NCI-H2171 (cell line): Measurements from ENCODE around the gene TYROBP.

ENCODE experiments used
- DNase-seq: peaks from one replicate; lab custom pipeline; 2025; lab: John Stamatoyannopoulos, UW

Gene TYROBP

DNA sequence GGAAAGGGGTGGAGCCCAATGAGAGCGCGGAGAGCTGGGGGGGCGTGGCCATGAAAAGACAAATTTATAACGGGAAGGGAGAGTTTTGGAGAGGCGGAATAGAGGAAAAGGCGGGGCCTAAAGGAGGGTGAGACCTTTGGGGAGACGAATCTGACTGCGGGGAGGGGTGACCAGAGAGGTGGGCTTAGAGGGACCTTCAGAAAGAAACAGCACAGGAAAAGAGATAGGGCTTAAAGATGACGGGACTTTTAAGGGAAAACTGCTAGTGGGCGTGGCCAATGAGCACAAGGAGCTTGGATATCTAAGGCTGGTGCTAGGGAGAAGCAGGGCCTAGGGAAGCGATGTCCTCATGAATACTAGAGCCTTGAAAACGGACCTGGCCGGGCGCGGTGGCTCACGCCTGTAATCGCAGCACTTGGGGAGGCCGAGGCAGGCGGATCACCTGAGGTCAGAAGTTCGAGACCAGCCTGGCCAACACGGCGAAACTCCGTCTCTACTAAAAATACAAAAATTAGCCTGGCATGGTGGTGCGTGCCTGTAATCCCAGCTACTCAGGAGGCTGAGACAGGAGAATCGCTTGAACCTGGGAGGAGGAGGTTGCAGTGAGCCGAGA is 37.9 kb downstream of the TYROBP start:
- DNase-seq, result peak; percentile 85

- DNase-seq, result peak; percentile 94
These were observed 38.6 kb downstream of the TYROBP start for GRCh38 chr19:35869327-35870123.

DNA sequence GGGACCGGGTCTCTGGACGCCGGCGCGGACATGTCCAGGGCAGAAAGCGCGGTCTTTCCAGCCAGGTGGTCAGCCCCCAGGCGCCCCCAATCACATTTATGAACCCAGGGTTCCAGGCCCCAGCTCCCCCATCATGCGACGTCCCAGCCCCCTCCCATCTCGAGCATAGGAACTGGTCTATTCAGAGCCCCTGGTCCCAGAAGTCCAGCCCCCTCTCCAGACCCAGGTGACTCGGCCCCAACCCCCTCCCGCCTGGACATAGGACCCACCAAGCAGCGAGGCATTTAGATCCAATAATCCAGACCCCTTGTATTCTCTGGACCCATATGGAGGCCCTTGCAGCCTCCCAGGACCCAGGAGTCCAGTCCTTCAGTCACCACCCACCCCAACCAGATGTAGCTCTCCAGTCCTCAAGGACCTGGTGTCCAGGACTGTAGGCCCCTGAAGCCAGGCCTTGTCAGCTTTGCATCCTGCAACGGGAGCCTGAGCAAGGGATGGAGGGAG is 39.2 kb downstream of the TYROBP start:
- no peak for DNase-seq

DNA sequence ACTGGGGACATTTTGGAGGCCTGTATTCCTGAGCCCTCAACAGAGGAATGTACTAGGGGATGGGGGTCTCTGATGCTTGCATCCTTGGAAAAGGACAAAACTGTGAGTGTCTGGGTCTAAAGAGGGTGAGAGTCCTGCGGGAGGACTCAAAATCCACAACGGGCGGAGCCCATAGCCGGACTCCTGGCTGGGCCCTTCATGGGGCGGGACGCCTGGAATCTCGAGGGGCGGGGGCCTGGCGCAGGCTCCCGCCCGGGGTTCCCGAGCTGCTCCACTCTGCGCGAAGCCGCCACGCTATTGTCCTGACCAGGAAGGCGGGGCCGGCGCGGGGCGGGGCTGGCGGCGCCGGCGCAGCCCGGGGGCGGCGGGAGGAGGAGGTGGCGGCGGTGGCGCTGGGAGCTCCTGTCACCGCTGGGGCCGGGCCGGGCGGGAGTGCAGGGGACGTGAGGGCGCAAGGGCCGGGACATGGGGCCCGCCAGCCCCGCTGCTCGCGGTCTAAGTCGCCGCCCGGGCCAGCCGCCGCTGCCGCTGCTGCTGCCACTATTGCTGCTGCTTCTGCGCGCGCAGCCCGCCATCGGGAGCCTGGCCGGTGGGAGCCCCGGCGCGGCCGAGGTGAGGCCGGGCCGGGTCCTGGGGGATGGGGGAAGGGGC is 39.8 kb downstream of the TYROBP start, which contains the start of gene APLP1:
APLP1 (plus strand) TSS at position 403 of the 651 bp plus-strand sequence; CDS start at position 466, 63 bp downstream.
- DNase-seq, result peak; percentile 79

DNA sequence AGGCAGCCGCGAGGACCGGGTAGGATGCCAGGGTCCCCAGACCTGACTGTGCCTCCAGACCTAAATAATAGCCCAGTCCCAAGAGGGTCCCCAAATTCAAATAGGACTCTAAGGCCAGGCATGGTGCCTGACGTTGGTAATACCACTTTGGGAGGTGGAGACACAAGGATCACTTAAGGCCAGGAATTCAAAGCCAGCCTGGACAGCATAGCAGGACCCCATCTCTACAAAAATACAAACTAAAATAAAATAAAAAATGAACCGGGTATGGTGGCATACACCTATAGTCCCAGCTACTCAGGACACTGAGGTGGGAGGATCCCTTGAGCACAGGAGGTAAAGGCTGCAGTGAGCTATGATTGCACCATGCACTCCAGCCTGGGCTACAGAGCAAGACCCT is 45.1 kb downstream of the TYROBP start:
- no peak for DNase-seq

- no peak for DNase-seq
These were observed 45.6 kb downstream of the TYROBP start for GRCh38 chr19:35862528-35862927.

GRCh38 chr19:35861640-35862160 is 46.4 kb downstream of the TYROBP start:
- no peak for DNase-seq

GRCh38 chr19:35860818-35861639 is 47.1 kb downstream of the TYROBP start:
- DNase-seq, result no peak

GRCh38 chr19:35860436-35860817 is 47.7 kb downstream of the TYROBP start:
- no peak for DNase-seq

GRCh38 chr19:35859414-35859813 is 48.7 kb downstream of the TYROBP start:
- no peak for DNase-seq

GRCh38 chr19:35858311-35858710 is 49.8 kb downstream of the TYROBP start:
- DNase-seq, result no peak

DNA sequence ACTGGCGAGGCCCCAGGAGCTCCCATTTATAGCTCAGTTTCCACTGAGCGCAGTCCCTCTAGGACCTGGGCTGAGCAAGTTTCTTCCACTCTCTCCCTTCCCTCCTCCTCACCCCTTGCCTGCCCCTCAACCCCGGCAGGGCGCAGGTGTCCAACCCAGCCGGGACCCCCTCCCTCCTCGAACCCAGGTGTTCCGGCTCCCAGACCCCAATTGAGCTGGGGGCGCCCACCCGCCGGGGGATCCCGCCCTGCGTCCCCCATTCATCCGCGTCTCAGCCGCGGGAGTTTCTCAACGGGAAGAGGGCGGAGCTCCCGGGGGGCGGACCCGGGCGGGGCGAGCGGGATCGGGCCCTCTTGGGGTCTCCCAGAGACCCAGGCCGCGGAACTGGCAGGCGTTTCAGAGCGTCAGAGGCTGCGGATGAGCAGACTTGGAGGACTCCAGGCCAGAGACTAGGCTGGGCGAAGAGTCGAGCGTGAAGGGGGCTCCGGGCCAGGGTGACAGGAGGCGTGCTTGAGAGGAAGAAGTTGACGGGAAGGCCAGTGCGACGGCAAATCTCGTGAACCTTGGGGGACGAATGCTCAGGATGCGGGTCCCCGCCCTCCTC is 51.4 kb downstream of the TYROBP start, which contains the start of gene KIRREL2:
KIRREL2 (plus strand) TSS at position 366 of the 604 bp plus-strand sequence; CDS start at position 575, 209 bp downstream.
- DNase-seq, result peak; percentile 49
